HEK293 (cell line): ENCODE data around the gene PTPMT1.

Experiments used
- ELK4 ChIP-seq: IDR thresholded peaks from 2 replicates; pipeline ENCODE4 v1.6.1; 2011; ENCODE audit warnings: mild to moderate bottlenecking, low read depth, low read length, borderline replicate concordance
- HOXD13 ChIP-seq: sonication (generic); formaldehyde crosslinking; IDR thresholded peaks from 2 replicates; pipeline ENCODE4 v1.8.0; 2022; ENCODE audit warnings: missing genetic modification reagents, borderline replicate concordance
- KLF10 ChIP-seq: fragments of 450-650 bp; IDR thresholded peaks from 2 replicates; pipeline ENCODE4 v1.5.1; 2018; ENCODE audit warnings: missing biosample characterization, mild to moderate bottlenecking, missing genetic modification characterization
- OSR2 ChIP-seq: fragments of 450-650 bp; formaldehyde crosslinking; IDR thresholded peaks from 2 replicates; pipeline ENCODE4 v1.5.1; 2016; ENCODE audit warnings: missing biosample characterization, missing genetic modification characterization
- WT1 ChIP-seq: fragments of 450-650 bp; formaldehyde crosslinking; IDR thresholded peaks from 2 replicates; pipeline ENCODE4 v1.5.1; 2016; ENCODE audit warnings: missing biosample characterization, missing genetic modification characterization
- ZNF10 ChIP-seq: fragments of 450-650 bp; formaldehyde crosslinking; IDR thresholded peaks from 2 replicates; pipeline ENCODE4 v1.5.1; 2017; ENCODE audit warnings: missing biosample characterization, missing genetic modification characterization
- ZNF114 ChIP-seq: fragments of 450-650 bp; formaldehyde crosslinking; IDR thresholded peaks from 2 replicates; pipeline ENCODE4 v1.5.0; 2017; ENCODE audit warnings: missing biosample characterization, missing genetic modification characterization
- ZNF140 ChIP-seq: fragments of 450-650 bp; formaldehyde crosslinking; IDR thresholded peaks from 2 replicates; pipeline ENCODE4 v1.5.1; 2016; ENCODE audit warnings: missing biosample characterization, missing genetic modification characterization
- ZNF18 ChIP-seq: fragments of 450-650 bp; formaldehyde crosslinking; IDR thresholded peaks from 2 replicates; pipeline ENCODE4 v1.5.1; 2016; ENCODE audit warnings: missing biosample characterization, missing genetic modification characterization
- ZNF266 ChIP-seq: fragments of 450-650 bp; formaldehyde crosslinking; IDR thresholded peaks from 2 replicates; pipeline ENCODE4 v1.5.1; 2016; ENCODE audit warnings: missing biosample characterization, missing genetic modification characterization, low read depth
- ZNF311 ChIP-seq: fragments of 450-650 bp; formaldehyde crosslinking; IDR thresholded peaks from 2 replicates; pipeline ENCODE4 v1.5.1; 2017; ENCODE audit warnings: missing biosample characterization, missing genetic modification characterization, borderline replicate concordance
- ZNF350 ChIP-seq: fragments of 450-650 bp; formaldehyde crosslinking; IDR thresholded peaks from 2 replicates; pipeline ENCODE4 v1.5.0; 2017; ENCODE audit warnings: missing biosample characterization, mild to moderate bottlenecking, missing genetic modification characterization
- ZNF366 ChIP-seq: fragments of 450-650 bp; formaldehyde crosslinking; conservative IDR thresholded peaks from 2 replicates; pipeline ENCODE4 v1.5.1; 2016; ENCODE audit warnings: missing biosample characterization, missing genetic modification characterization
- ZNF416 ChIP-seq: fragments of 450-650 bp; formaldehyde crosslinking; IDR thresholded peaks from 2 replicates; pipeline ENCODE4 v1.5.1; 2016; ENCODE audit warnings: missing biosample characterization, missing genetic modification characterization
- ZNF433 ChIP-seq: fragments of 450-650 bp; formaldehyde crosslinking; IDR thresholded peaks from 2 replicates; pipeline ENCODE4 v1.5.1; 2016; ENCODE audit warnings: missing biosample characterization, missing genetic modification characterization, low read depth
- ZNF544 ChIP-seq: fragments of 450-650 bp; formaldehyde crosslinking; IDR thresholded peaks from 2 replicates; pipeline ENCODE4 v1.5.0; 2017; ENCODE audit warnings: missing biosample characterization, missing genetic modification characterization
- ZNF548 ChIP-seq: fragments of 450-650 bp; formaldehyde crosslinking; IDR thresholded peaks from 2 replicates; pipeline ENCODE4 v1.5.1; 2016; ENCODE audit warnings: missing biosample characterization, missing genetic modification characterization
- ZNF558 ChIP-seq: fragments of 450-650 bp; formaldehyde crosslinking; IDR thresholded peaks from 2 replicates; pipeline ENCODE4 v1.5.1; 2016; ENCODE audit warnings: missing biosample characterization, missing genetic modification characterization
- ZNF560 ChIP-seq: fragments of 450-650 bp; formaldehyde crosslinking; IDR thresholded peaks from 2 replicates; pipeline ENCODE4 v1.5.1; 2017; ENCODE audit warnings: missing biosample characterization, missing genetic modification characterization, borderline replicate concordance
- ZNF645 ChIP-seq: fragments of 450-650 bp; formaldehyde crosslinking; IDR thresholded peaks from 2 replicates; pipeline ENCODE4; 2016; ENCODE audit warnings: missing biosample characterization, missing genetic modification characterization
- ZNF701 ChIP-seq: fragments of 450-650 bp; formaldehyde crosslinking; IDR thresholded peaks from 2 replicates; pipeline ENCODE4 v1.5.1; 2016; ENCODE audit warnings: missing biosample characterization, missing genetic modification characterization
- ZNF707 ChIP-seq: fragments of 450-650 bp; formaldehyde crosslinking; IDR thresholded peaks from 2 replicates; pipeline ENCODE4 v1.5.1; 2016; ENCODE audit warnings: missing biosample characterization, missing genetic modification characterization
- ZSCAN16 ChIP-seq: fragments of 450-650 bp; formaldehyde crosslinking; IDR thresholded peaks from 2 replicates; pipeline ENCODE4 v1.5.1; 2016; ENCODE audit warnings: missing biosample characterization, missing genetic modification characterization
- TF ChIP-seq, protein P1 (sequence below): fragments of 450-650 bp; formaldehyde crosslinking; IDR thresholded peaks from 2 replicates; pipeline ENCODE4 v1.5.1; 2017; ENCODE audit warnings: missing biosample characterization, missing genetic modification characterization
- TF ChIP-seq, protein P2 (sequence below): fragments of 450-650 bp; formaldehyde crosslinking; IDR thresholded peaks from 2 replicates; pipeline ENCODE4 v1.5.1; 2016; ENCODE audit warnings: missing biosample characterization, missing genetic modification characterization
- TF ChIP-seq, protein P3 (sequence below): fragments of 450-650 bp; formaldehyde crosslinking; IDR thresholded peaks from 2 replicates; pipeline ENCODE4 v1.5.1; 2016; ENCODE audit warnings: missing biosample characterization, missing genetic modification characterization
- TF ChIP-seq, protein P4 (sequence below): fragments of 450-650 bp; formaldehyde crosslinking; IDR thresholded peaks from 2 replicates; pipeline ENCODE4 v1.5.1; 2016; ENCODE audit warnings: missing biosample characterization, missing genetic modification characterization
- TF ChIP-seq, protein P5 (sequence below): fragments of 450-650 bp; formaldehyde crosslinking; IDR thresholded peaks from 2 replicates; pipeline ENCODE4 v1.5.1; 2017; ENCODE audit warnings: missing biosample characterization, missing genetic modification characterization

Gene PTPMT1

DNA sequence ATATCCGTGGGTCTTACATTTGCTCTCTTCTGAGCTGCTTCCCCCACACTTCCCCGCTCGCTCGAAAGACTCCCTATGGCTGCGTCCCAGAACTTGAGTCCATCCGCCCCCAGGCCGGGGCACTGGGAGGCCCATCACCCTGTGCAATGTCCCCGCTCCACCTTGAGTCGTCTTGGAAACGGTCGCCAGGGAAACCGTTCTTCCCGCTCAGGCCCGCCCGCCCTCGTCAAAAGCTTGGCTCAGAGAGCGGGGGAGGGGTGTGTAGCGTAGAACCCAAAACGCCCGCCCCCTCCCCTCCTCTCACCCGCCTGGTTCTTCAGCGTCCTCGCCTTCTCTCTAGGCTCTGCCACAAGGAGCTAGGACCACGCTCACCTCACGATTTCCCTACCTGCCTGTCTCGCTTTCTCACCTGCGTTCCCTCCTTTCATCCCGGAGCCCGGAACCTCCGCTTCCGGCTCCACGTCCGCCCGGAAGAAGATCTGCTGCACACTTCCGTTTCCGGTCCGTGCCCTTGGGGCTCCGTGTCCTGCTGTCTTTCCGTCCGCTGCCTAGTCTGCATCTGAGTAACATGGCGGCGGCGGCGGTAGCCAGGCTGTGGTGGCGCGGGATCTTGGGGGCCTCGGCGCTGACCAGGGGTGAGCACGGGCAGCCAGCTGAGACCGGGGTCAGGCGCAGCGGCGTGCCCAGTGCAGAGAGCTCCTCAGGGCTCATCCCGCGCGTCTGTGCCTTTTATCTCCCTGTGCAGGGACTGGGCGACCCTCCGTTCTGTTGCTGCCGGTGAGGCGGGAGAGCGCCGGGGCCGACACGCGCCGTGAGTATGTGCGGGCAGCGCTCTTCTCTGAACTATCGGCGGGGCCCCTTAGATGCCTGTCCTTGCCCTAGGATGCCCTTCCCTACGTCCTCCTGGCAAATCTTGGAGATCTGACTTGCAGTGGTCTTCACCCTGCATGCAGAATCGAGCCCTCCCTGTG is 13.4 kb downstream of the PTPMT1 start, which contains the start of the genes KBTBD4 and NDUFS3 (continued):
- TF ChIP-seq ZNF18 (tag by site-specific recombination) = peak; percentile 52
- TF ChIP-seq, protein P1, sequence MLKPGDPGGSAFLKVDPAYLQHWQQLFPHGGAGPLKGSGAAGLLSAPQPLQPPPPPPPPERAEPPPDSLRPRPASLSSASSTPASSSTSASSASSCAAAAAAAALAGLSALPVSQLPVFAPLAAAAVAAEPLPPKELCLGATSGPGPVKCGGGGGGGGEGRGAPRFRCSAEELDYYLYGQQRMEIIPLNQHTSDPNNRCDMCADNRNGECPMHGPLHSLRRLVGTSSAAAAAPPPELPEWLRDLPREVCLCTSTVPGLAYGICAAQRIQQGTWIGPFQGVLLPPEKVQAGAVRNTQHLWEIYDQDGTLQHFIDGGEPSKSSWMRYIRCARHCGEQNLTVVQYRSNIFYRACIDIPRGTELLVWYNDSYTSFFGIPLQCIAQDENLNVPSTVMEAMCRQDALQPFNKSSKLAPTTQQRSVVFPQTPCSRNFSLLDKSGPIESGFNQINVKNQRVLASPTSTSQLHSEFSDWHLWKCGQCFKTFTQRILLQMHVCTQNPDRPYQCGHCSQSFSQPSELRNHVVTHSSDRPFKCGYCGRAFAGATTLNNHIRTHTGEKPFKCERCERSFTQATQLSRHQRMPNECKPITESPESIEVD = no peak
- TF ChIP-seq ZNF645 (tag by site-specific recombination) = no peak; the same call in 1 of the 2 replicates
- no peak for TF ChIP-seq ZNF560 (tag by site-specific recombination)
- no peak for TF ChIP-seq ZNF433
- no peak for TF ChIP-seq ZNF544 (tag by site-specific recombination)
- 0 out of 2 replicates have a peak, but pooled peaks have one; percentile 39 for TF ChIP-seq OSR2
- TF ChIP-seq ZNF10 (tag by site-specific recombination) = peak; percentile 80; the same call in 1 of the 2 replicates
- TF ChIP-seq, protein P2, sequence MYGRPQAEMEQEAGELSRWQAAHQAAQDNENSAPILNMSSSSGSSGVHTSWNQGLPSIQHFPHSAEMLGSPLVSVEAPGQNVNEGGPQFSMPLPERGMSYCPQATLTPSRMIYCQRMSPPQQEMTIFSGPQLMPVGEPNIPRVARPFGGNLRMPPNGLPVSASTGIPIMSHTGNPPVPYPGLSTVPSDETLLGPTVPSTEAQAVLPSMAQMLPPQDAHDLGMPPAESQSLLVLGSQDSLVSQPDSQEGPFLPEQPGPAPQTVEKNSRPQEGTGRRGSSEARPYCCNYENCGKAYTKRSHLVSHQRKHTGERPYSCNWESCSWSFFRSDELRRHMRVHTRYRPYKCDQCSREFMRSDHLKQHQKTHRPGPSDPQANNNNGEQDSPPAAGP (tag by site-specific recombination) = peak; percentile 100
- peak; percentile 82 for TF ChIP-seq WT1 (tag by site-specific recombination)
- TF ChIP-seq ZNF707 (tag by site-specific recombination) = no peak
- TF ChIP-seq HOXD13 (CRISPR knock-in tag) = peak; percentile 79
- no peak for TF ChIP-seq ZSCAN16 (tag by site-specific recombination)
- peak; percentile 99 for TF ChIP-seq ZNF366 (tag by site-specific recombination)
- no peak for TF ChIP-seq ZNF114 (tag by site-specific recombination)
- TF ChIP-seq ZNF311 (tag by site-specific recombination) = no peak
- TF ChIP-seq ZNF558 (tag by site-specific recombination) = peak; percentile 55; the same call in 1 of the 2 replicates
- no peak; the same call in 1 of the 2 replicates for TF ChIP-seq KLF10 (tag by site-specific recombination)
- TF ChIP-seq, protein P3, sequence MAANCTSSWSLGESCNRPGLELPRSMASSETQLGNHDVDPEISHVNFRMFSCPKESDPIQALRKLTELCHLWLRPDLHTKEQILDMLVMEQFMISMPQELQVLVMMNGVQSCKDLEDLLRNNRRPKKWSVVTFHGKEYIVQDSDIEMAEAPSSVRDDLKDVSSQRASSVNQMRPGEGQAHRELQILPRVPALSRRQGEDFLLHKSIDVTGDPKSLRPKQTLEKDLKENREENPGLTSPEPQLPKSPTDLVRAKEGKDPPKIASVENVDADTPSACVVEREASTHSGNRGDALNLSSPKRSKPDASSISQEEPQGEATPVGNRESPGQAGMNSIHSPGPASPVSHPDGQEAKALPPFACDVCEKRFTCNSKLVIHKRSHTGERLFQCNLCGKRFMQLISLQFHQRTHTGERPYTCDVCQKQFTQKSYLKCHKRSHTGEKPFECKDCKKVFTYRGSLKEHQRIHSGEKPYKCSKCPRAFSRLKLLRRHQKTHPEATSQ (tag by site-specific recombination) = peak; percentile 96
- no peak for TF ChIP-seq ZNF350 (tag by site-specific recombination)
- no peak for TF ChIP-seq ZNF548
- TF ChIP-seq ZNF140 (tag by site-specific recombination) = no peak
- TF ChIP-seq ELK4 = no peak; the same call in 1 of the 2 replicates
- no peak for TF ChIP-seq ZNF701 (tag by site-specific recombination)
- no peak for TF ChIP-seq ZNF416 (tag by site-specific recombination)
- TF ChIP-seq, protein P4, sequence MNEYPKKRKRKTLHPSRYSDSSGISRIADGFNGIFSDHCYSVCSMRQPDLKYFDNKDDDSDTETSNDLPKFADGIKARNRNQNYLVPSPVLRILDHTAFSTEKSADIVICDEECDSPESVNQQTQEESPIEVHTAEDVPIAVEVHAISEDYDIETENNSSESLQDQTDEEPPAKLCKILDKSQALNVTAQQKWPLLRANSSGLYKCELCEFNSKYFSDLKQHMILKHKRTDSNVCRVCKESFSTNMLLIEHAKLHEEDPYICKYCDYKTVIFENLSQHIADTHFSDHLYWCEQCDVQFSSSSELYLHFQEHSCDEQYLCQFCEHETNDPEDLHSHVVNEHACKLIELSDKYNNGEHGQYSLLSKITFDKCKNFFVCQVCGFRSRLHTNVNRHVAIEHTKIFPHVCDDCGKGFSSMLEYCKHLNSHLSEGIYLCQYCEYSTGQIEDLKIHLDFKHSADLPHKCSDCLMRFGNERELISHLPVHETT (tag by site-specific recombination) = peak; percentile 100
- TF ChIP-seq ZNF266 = no peak
- TF ChIP-seq, protein P5, sequence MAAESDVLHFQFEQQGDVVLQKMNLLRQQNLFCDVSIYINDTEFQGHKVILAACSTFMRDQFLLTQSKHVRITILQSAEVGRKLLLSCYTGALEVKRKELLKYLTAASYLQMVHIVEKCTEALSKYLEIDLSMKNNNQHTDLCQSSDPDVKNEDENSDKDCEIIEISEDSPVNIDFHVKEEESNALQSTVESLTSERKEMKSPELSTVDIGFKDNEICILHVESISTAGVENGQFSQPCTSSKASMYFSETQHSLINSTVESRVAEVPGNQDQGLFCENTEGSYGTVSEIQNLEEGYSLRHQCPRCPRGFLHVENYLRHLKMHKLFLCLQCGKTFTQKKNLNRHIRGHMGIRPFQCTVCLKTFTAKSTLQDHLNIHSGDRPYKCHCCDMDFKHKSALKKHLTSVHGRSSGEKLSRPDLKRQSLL (tag by site-specific recombination) = peak; percentile 80
